Measurements from ENCODE around the gene NCAM1.

NCAM1 gene

GRCh38 chr11:112989198-112989597, 28.0 kb downstream of the NCAM1 start:
- Histone ChIP-seq H3K9me2 (replicated peaks; ENCODE audit: insufficient read depth, low read length) (no peaks in the 10 kb centered on the region), H3K36me3 (ENCODE audit: low read length) (no peaks in the 10 kb centered on the region), H3K79me2 (ENCODE audit: insufficient read depth, low read length) (no peaks in the 10 kb centered on the region), H3K4me3 (ENCODE audit: insufficient read depth, low read length, poor library complexity, severe bottlenecking) (no peak overlapping the region), H3K9ac (ENCODE audit: low read length) (no peak overlapping the region), H3K27me3 (ENCODE audit: low read length) (no peaks in the 10 kb centered on the region; the same call in 1 of the 2 replicates), H3K27ac (ENCODE audit: low read depth, low read length) (no peak overlapping the region), H3K9me3 (ENCODE audit: insufficient read depth, low read length) (no peaks in the 10 kb centered on the region; the same call in 1 of the 2 replicates), H3F3A (ENCODE audit: insufficient read depth) (no peaks in the 10 kb centered on the region), H2AFZ (ENCODE audit: low read depth, low read length, severe bottlenecking) (no peak overlapping the region), H3K4me2 (ENCODE audit: low read depth, low read length, poor library complexity, severe bottlenecking) (no peak overlapping the region), H4K20me1 (ENCODE audit: low read depth, low read length) (no peaks in the 10 kb centered on the region)
- no peak for TF ChIP-seq EZH2phosphoT487 (conservative IDR thresholded peaks at IDR 0.05; ENCODE audit: low read length)
- no peak for TF ChIP-seq CTCF (IDR thresholded peaks at IDR 0.05; ENCODE audit: insufficient read depth, low read length, poor library complexity, severe bottlenecking)

DNA sequence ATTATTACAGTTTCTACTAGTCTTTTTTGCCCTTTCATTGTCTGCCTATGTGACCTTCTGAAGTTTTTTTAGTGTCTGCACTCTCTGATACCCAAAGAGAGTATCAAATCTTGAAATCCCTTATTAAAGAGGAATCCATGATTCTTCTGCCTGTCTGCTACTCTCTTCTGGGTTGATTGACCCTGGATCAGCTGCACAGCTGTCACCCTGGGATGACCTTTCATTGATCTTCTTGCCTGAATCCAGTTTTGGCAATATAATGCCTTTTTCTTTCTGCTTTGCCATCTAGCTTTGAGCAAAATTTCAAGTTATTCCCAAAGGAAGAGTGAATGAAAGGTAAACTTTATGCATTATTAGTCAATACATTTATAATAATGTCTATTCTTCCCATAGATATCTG, 32.6 kb downstream of the NCAM1 start:
- Histone ChIP-seq H3K27ac (ENCODE audit: low read depth, low read length) (no peak overlapping the region), H3K9ac (ENCODE audit: low read length) (no peak overlapping the region), H3K36me3 (ENCODE audit: low read length) (no peaks in the 10 kb centered on the region), H3K4me3 (ENCODE audit: insufficient read depth, low read length, poor library complexity, severe bottlenecking) (no peak overlapping the region), H3K9me2 (replicated peaks; ENCODE audit: insufficient read depth, low read length) (no peaks in the 10 kb centered on the region), H3K4me2 (ENCODE audit: low read depth, low read length, poor library complexity, severe bottlenecking) (no peak overlapping the region), H2AFZ (ENCODE audit: low read depth, low read length, severe bottlenecking) (no peak overlapping the region), H3K79me2 (ENCODE audit: insufficient read depth, low read length) (no peaks in the 10 kb centered on the region), H3K27me3 (ENCODE audit: low read length) (no peaks in the 10 kb centered on the region; the same call in 1 of the 2 replicates), H4K20me1 (ENCODE audit: low read depth, low read length) (no peaks in the 10 kb centered on the region), H3K9me3 (ENCODE audit: insufficient read depth, low read length) (no peaks in the 10 kb centered on the region; the same call in 1 of the 2 replicates), H3F3A (ENCODE audit: insufficient read depth) (no peaks in the 10 kb centered on the region)
- no peak for TF ChIP-seq CTCF (IDR thresholded peaks at IDR 0.05; ENCODE audit: insufficient read depth, low read length, poor library complexity, severe bottlenecking)
- no peak for TF ChIP-seq EZH2phosphoT487 (conservative IDR thresholded peaks at IDR 0.05; ENCODE audit: low read length)

DNA sequence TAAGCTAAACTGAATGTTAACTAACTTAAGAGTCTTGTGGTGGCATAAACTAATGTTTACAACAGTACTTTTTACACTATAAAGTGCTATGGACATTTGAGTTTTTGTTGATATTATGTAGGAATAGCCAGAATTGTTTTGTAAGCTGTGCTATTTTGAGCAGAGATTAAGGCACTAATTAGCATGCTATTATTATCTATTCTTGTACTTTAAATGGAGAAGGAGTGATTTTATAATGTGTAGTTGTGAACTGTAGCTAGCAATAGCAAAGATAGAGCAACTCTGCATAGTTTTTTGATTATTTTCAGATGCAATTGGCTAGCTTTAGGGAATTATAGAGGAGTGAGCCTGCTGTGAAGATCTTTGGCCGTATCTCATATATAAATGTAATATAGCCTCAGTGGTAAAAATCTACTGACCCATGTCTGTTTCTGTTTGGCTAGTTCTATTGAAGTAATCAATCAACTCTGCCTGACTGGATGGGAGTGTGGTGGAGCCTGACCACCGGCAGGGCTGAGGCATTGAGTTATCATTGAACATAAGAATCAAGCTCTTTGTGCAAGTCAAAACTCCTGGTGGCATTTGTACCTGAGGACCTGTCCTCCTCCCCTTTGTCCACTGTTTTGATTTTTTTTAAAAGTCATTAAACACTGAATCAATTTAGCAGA, 34.3 kb downstream of the NCAM1 start:
- Histone ChIP-seq H4K20me1 (ENCODE audit: low read depth, low read length) (no peaks in the 10 kb centered on the region), H3K79me2 (ENCODE audit: insufficient read depth, low read length) (no peaks in the 10 kb centered on the region), H3K27me3 (ENCODE audit: low read length) (no peaks in the 10 kb centered on the region; the same call in 1 of the 2 replicates), H3K4me2 (ENCODE audit: low read depth, low read length, poor library complexity, severe bottlenecking) (no peak overlapping the region), H3K9me3 (ENCODE audit: insufficient read depth, low read length) (no peaks in the 10 kb centered on the region), H3F3A (ENCODE audit: insufficient read depth) (no peaks in the 10 kb centered on the region), H2AFZ (ENCODE audit: low read depth, low read length, severe bottlenecking) (no peak overlapping the region), H3K4me3 (ENCODE audit: insufficient read depth, low read length, poor library complexity, severe bottlenecking) (no peak overlapping the region), H3K36me3 (ENCODE audit: low read length) (no peaks in the 10 kb centered on the region), H3K9ac (ENCODE audit: low read length) (no peak overlapping the region), H3K9me2 (replicated peaks; ENCODE audit: insufficient read depth, low read length) (no peaks in the 10 kb centered on the region), H3K27ac (ENCODE audit: low read depth, low read length) (no peak overlapping the region)
- TF ChIP-seq CTCF (IDR thresholded peaks at IDR 0.05; ENCODE audit: insufficient read depth, low read length, poor library complexity, severe bottlenecking): no peak
- TF ChIP-seq EZH2phosphoT487 (conservative IDR thresholded peaks at IDR 0.05; ENCODE audit: low read length): no peak

Data from SU-DHL-6 (cell line).